Adrenal gland (tissue), 5 donors: ENCODE results near the gene TMEM98.

Experiments
- CTCF ChIP-seq, 6 experiments: fragments of 450-650 bp in 4 of 6; fragments of 200-600 bp in 2 of 6; sonication (generic) in 1 of 6; IDR thresholded peaks; 1 replicate in 5 of 6; 2 replicates in 1 of 6; pipeline versions ENCODE4 v1.5.1 to v1.8.0; 2016 to 2021; ENCODE audit warnings: antibody characterized with exemption in 6 of 6, mild to moderate bottlenecking in 2 of 6, moderate library complexity in 1 of 6
- POLR2A ChIP-seq, 2 donors: fragments of 450-650 bp; IDR thresholded peaks; one replicate each; pipeline ENCODE4 v1.6.1; 2017; ENCODE audit warnings: antibody characterized with exemption in 2 of 2, mild to moderate bottlenecking in 2 of 2, moderate library complexity in 1 of 2
- donor health status: DM: no; HTN: no; CAD: no.

DNA sequence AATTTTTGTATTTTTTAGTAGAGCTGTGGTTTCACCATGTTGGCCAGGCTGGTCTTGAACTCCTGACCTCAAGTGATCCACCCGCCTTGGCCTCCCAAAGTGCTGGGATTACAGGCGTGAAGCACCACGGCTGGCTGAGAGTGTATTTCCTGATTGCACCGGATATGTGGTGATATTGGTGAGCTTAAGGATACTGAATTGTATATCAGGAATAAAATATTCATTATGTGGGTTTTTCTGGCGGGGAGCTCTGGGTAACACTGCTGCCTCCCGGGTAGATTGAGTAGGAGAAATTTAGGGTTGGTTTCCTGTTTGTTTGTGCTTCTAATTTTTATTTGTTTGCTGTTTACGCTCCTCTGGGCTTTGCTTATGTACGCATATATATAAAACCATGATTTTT, 7.7 kb upstream of the TMEM98 start:
- TF ChIP-seq CTCF (IDR thresholded peaks at IDR 0.05) (no peak), POLR2A (IDR thresholded peaks at IDR 0.05) (no peak)
